ENCODE data around the gene PACS1.
A peak's percentile ranks its signal among the peaks of the same experiment; 100 is the strongest.

PACS1 gene

DNA sequence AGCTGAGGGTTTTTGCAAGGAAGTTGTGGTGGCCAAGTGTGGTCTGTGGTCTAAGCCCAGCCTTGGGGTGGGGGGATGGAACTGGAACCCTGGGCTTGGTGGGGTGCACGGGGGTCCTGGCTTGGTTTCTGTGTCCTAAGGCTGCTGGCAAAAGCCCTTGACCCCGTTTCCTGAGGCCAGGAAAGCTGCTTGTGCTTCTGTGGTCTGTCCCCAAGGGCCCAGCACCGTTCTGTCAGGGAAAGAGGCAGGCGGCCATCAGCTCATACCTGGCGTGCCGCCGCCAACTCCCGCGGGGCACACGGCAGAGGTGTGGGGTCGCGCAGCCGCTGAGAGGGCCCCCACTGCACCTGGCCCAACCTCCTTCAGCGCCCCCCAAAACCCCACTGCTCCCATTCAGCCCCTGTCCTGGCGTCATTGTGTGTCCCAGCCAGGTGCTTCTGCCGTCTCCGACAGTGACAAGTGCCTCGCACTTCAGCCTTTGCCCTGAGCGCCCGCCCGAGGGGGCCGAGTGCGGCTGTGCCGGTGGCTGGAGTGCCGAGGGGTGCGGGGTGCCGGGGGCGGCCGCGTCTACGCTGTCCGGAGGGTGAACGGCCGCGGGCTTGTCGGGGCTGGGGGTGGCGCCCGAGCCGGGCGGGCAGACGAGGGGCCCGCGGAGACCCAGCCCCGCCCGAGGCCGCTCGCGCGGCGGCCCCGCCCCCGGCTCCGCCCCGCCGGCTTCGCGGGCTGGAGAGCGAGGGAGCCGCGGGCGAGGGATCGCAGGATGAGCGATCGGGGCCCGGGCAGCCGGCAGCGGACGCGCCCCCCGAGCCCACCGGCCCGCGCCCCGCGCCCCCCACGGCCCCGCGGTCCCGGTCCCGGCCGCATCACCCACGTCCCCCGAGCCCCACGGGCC, 207.6 kb downstream of the PACS1 start, which contains the start of gene CNIH2:
CNIH2 (plus strand) TSS at position 705 of the 892 bp plus-strand sequence. CDS start 282 bp downstream, outside the sequence.
- in situ Hi-C loops (cut with MboI; ENCODE audit: low sequenced_read_pairs, unreplicated experiment): no loop called here
- TF ChIP-seq, protein P1, sequence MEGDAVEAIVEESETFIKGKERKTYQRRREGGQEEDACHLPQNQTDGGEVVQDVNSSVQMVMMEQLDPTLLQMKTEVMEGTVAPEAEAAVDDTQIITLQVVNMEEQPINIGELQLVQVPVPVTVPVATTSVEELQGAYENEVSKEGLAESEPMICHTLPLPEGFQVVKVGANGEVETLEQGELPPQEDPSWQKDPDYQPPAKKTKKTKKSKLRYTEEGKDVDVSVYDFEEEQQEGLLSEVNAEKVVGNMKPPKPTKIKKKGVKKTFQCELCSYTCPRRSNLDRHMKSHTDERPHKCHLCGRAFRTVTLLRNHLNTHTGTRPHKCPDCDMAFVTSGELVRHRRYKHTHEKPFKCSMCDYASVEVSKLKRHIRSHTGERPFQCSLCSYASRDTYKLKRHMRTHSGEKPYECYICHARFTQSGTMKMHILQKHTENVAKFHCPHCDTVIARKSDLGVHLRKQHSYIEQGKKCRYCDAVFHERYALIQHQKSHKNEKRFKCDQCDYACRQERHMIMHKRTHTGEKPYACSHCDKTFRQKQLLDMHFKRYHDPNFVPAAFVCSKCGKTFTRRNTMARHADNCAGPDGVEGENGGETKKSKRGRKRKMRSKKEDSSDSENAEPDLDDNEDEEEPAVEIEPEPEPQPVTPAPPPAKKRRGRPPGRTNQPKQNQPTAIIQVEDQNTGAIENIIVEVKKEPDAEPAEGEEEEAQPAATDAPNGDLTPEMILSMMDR (IDR thresholded peaks at IDR 0.05; ENCODE audit: borderline replicate concordance, control extremely low read depth, extremely low read depth, insufficient read depth, missing control alignments): no peak
- DNase-seq (ENCODE audit: low spot score): peak; percentile 76

DNA sequence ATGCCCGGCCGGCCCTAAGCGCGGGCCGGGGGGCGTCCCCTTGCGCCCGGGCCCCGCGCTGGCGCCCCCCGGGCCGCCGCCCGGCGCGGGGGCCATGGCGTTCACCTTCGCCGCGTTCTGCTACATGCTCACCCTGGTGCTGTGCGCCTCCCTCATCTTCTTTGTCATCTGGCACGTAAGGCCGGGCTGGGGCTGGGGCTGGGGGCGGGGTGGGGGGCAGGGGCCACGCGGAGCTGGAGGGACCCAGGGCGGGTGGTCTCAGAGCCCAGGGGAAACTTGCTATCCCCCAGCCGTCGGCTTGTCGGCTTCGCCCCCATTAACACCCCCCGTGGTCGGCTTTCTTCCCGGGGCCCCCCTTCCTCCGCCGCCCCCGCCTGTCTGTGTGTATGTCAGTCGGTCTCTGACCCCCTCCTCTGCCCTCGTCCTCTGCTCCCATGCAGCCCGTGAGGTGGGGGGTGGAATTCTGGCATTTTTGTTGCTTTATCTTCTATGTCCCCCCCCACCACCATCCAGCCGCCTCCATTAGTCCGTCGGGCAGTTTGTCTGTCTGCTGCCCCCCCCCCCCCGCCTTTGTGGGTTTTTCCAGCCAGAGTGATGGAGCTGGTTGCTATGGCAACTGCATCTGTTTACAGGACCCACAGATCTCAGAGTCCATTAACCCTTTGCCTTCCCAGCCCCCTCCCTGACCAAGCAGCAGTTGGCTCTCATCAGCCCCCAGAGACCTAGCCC, 208.5 kb downstream of the PACS1 start:
- TF ChIP-seq, protein P1 (IDR thresholded peaks at IDR 0.05; ENCODE audit: borderline replicate concordance, control extremely low read depth, extremely low read depth, insufficient read depth, missing control alignments): no peak
- in situ Hi-C loops (cut with MboI; ENCODE audit: low sequenced_read_pairs, unreplicated experiment): no loop called here
- DNase-seq (ENCODE audit: low spot score): no peak

DNA sequence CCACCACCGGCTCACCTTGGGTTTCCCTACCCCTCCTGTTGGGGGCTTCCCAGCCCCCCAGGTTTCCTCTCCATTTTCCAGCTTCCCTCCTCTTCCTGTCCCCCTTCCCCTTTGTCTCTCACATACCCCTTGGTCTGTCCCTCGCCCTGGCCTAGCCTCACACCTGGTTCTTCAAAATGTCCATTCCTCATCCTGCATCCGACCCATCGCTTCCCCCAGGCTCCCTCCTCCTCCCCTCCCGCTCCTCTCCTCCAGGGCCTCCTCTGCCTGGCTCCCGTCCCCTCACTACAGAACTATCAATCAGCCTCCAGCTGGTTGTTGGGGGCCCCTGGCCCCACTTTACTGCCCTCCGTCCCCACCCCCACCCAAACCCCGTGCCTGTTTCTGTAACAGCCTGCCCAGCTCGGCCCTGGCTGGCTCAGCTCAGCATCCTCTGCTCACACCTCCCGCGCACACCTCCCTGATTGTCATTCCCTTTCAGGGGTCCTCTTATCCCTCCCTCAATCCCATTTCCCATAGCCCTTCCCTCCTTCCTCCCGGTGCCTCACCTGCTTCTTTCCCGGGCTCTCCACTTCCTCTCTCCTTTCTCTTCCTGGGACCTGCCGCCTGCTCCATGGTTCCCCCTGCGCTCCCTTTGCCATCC, 209.1 kb downstream of the PACS1 start:
- TF ChIP-seq, protein P1 (IDR thresholded peaks at IDR 0.05; ENCODE audit: borderline replicate concordance, control extremely low read depth, extremely low read depth, insufficient read depth, missing control alignments): no peak
- in situ Hi-C loops (cut with MboI; ENCODE audit: low sequenced_read_pairs, unreplicated experiment): no loop called here
- no peak for DNase-seq (ENCODE audit: low spot score)

DNA sequence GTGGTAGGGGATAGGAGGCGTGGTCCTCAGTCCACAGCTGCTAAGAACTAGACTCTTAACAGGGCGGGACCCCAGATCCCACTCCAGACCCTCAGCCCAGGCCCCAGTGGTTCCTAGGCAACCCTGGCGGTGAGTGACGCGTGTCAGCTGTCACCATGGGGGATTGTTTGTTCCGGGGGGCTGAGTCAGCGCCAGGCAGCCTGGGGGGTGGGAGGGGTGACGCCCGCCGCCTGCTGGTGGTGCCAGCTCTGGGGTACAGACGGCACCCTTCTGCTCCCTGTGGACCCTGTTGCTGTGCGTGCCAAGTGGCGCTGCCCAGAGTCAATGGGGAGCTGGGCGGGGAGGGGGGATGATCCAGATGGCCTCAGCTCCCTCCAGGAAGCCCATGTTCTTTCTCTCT, 210.4 kb downstream of the PACS1 start:
- TF ChIP-seq, protein P1 (IDR thresholded peaks at IDR 0.05; ENCODE audit: borderline replicate concordance, control extremely low read depth, extremely low read depth, insufficient read depth, missing control alignments): no peak
- DNase-seq (ENCODE audit: low spot score): no peak
- in situ Hi-C loops (cut with MboI; ENCODE audit: low sequenced_read_pairs, unreplicated experiment): no loop called here

DNA sequence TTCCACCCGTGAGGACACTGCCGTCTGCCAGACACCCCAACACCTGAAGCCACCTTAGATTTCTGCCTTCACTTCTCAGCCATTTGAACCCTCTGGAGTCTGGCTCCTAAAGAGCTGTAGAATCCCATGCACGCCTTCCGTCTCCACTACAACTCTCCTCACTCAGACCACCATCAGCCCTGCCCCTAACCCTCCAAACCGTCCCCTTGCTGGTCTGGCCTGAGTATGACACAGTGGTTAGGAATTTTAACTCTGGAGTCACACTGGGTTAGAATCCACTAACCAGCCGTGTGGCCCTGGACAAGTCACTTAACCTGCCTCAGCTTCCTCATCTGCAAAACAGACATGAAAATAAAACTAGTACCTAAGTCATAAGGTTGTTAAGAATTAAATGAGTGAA, 210.9 kb downstream of the PACS1 start:
- DNase-seq (ENCODE audit: low spot score): no peak
- in situ Hi-C loops (cut with MboI; ENCODE audit: low sequenced_read_pairs, unreplicated experiment): no loop called here
- TF ChIP-seq, protein P1 (IDR thresholded peaks at IDR 0.05; ENCODE audit: borderline replicate concordance, control extremely low read depth, extremely low read depth, insufficient read depth, missing control alignments): no peak

DNA sequence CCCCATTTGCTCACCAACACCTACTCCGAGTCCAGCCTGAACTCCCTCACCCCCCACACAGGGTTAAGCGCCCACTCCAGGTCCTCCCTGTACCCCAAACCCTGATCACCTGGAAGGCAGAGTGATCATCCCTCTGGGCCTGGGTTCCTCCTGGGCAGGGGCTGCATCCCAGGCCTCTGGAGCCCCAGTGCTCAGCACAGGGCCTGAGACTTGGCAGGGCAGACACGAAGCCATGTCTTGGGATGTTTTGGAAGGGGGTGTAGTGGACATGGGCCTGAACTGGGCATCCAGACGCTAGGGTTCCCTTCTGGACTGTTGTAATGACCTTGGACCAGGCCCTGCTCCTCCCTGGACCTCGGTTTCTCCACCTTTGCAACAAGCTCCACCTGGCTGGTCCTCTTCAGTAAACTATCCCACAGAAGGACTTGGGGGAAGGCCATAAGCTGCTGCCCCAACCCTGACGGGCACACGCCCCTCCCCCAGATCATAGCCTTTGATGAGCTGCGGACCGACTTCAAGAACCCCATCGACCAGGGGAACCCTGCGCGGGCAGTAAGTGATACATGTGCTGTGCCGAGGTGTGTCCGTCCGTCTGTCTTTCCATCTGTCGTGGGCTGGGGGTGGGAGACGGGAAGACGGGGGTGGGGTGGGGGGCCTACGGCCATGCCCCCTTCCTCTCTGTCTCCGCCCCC, 211.8 kb downstream of the PACS1 start:
- DNase-seq (ENCODE audit: low spot score): no peak
- in situ Hi-C loops (cut with MboI; ENCODE audit: low sequenced_read_pairs, unreplicated experiment): no loop called here
- TF ChIP-seq, protein P1 (IDR thresholded peaks at IDR 0.05; ENCODE audit: borderline replicate concordance, control extremely low read depth, extremely low read depth, insufficient read depth, missing control alignments): no peak

Measured in GM13976 (cell line).